ENCODE results near the gene SEMA4A. TPM values are rescaled to one million over a fixed set of nuclear protein-coding genes. Genes with fewer than 3 reads are reported as not detected.

Gene SEMA4A
- polyA plus RNA-seq, 1 donor from 2014 or later, result 17.1 TPM

DNA sequence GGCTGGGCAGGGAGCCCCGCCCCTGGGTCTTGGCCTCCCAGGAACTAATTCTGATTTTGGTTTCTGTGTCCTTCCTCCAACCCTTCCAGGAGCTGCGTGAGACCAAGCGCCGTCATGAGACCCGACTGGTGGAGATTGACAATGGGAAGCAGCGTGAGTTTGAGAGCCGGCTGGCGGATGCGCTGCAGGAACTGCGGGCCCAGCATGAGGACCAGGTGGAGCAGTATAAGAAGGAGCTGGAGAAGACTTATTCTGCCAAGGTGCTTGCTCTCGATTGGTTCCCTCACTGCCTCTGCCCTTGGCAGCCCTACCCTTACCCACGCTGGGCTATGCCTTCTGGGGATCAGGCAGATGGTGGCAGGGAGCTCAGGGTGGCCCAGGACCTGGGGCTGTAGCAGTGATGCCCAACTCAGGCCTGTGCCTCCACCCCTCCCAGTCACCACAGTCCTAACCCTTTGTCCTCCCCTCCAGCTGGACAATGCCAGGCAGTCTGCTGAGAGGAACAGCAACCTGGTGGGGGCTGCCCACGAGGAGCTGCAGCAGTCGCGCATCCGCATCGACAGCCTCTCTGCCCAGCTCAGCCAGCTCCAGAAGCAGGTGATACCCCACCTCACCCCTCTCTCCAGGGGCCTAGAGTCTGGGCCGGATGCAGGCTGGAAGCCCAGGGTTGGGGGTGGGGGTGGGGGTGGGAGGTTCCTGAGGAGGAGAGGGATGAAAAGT, 18.5 kb upstream of the SEMA4A start:
- no peak overlapping the region for H3K9ac ChIP-seq (ENCODE audit: low read length)
- H3K9me3 ChIP-seq (ENCODE audit: low read length), result no peaks in the 10 kb centered on the region
- H3K27ac ChIP-seq (ENCODE audit: low read length), result no peak overlapping the region
- H3K36me3 ChIP-seq (ENCODE audit: insufficient read depth, low read length), result no peaks in the 10 kb centered on the region
- H2AFZ ChIP-seq (ENCODE audit: low read depth, low read length), result no peak overlapping the region
- H3F3A ChIP-seq (ENCODE audit: insufficient read depth, low read length, poor library complexity, severe bottlenecking), result no peaks in the 10 kb centered on the region
- peaks cover 3% of the 10 kb centered on the region for H3K79me2 ChIP-seq (replicated peaks; ENCODE audit: insufficient read depth, low read length)
- TF ChIP-seq RAD21 (conservative IDR thresholded peaks at IDR 0.05) (no peak), REST (IDR thresholded peaks at IDR 0.05; ENCODE audit: borderline replicate concordance) (no peak), POLR2AphosphoS5 (IDR thresholded peaks at IDR 0.05) (no peak), TAF1 (IDR thresholded peaks at IDR 0.05; ENCODE audit: low read depth) (no peak), SMC3 (conservative IDR thresholded peaks at IDR 0.05; ENCODE audit: poor library complexity) (no peak), MXI1 (conservative IDR thresholded peaks at IDR 0.05; ENCODE audit: poor library complexity, severe bottlenecking) (no peak), EZH2 (IDR thresholded peaks at IDR 0.05; ENCODE audit: borderline replicate concordance, insufficient read depth, low read length, poor library complexity, severe bottlenecking) (no peak), CTCF (IDR thresholded peaks at IDR 0.05; ENCODE audit: poor library complexity, severe bottlenecking) (no peak)
- H3K4me3 ChIP-seq (ENCODE audit: low read length), result no peak overlapping the region
- H4K20me1 ChIP-seq (ENCODE audit: insufficient read depth), result no peaks in the 10 kb centered on the region
- H3K9me2 ChIP-seq (ENCODE audit: insufficient read depth, low read length), result no peaks in the 10 kb centered on the region
- H3K4me2 ChIP-seq (ENCODE audit: low read length), result no peak overlapping the region
- H3K27me3 ChIP-seq (ENCODE audit: insufficient read depth, low read depth, low read length), result no peaks in the 10 kb centered on the region

GRCh38 chr1:156135930-156136871, 17.2 kb upstream of the SEMA4A start:
- H3K27me3 ChIP-seq (ENCODE audit: insufficient read depth, low read depth, low read length), result no peaks in the 10 kb centered on the region
- H3K79me2 ChIP-seq (replicated peaks; ENCODE audit: insufficient read depth, low read length), result no peaks in the 10 kb centered on the region
- no peaks in the 10 kb centered on the region for H3K36me3 ChIP-seq (ENCODE audit: insufficient read depth, low read length)

More at GRCh38 chr1:156135930-156136871, 17.2 kb upstream of the SEMA4A start:
- no peak overlapping the region for H3K9ac ChIP-seq (ENCODE audit: low read length)
- no peaks in the 10 kb centered on the region for H3F3A ChIP-seq (ENCODE audit: insufficient read depth, low read length, poor library complexity, severe bottlenecking)
- no peak for TF ChIP-seq RAD21 (conservative IDR thresholded peaks at IDR 0.05)
- no peak for TF ChIP-seq TAF1 (IDR thresholded peaks at IDR 0.05; ENCODE audit: low read depth)
- TF ChIP-seq EZH2 (IDR thresholded peaks at IDR 0.05; ENCODE audit: borderline replicate concordance, insufficient read depth, low read length, poor library complexity, severe bottlenecking), result no peak
- no peak overlapping the region for H3K4me2 ChIP-seq (ENCODE audit: low read length)
- no peaks in the 10 kb centered on the region for H3K9me2 ChIP-seq (ENCODE audit: insufficient read depth, low read length)
- no peak overlapping the region for H2AFZ ChIP-seq (ENCODE audit: low read depth, low read length)
- no peak overlapping the region for H3K27ac ChIP-seq (ENCODE audit: low read length)
- no peaks in the 10 kb centered on the region for H3K9me3 ChIP-seq (ENCODE audit: low read length)
- no peaks in the 10 kb centered on the region for H4K20me1 ChIP-seq (ENCODE audit: insufficient read depth)
- no peak overlapping the region for H3K4me3 ChIP-seq (ENCODE audit: low read length)

All from neural cell (in vitro differentiated cells).